ENCODE measurements around the gene FAXDC2.

DNA sequence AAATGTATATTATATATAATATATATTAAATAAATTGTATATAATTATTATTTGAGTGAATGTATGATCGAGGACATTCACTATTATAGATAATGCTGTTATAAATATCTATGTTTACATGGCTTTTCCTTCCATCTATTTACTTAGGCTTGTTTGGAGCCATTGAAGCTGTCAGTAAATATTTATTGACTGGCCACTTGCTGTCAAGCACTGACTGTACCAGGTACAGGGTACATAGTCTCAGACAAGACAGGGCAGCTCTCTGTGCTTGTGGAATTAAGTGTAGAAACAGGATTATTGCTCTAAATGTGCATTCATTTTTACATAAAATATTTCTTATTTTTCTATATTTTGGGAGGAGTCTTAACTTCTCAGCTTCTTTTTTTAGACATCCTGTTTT, 16.4 kb downstream of the FAXDC2 start:
- TF ChIP-seq EZH2 (IDR thresholded peaks at IDR 0.05; ENCODE audit: low read length) (no peak), CTCF (optimal IDR thresholded peaks at IDR 0.05 in 1 of 3, IDR thresholded peaks at IDR 0.05 in 1 of 3, conservative IDR thresholded peaks at IDR 0.05 in 1 of 3; ENCODE audit: extremely low read depth in 1 of 3, insufficient read depth in 2 of 3, low read length in 3 of 3) (no peak)
